SU-DHL-6 (cell line): ENCODE measurements around the gene OAT.

Source experiments
- EZH2phosphoT487 ChIP-seq: fragments of 200-600 bp; sonication (generic), shearing (Covaris generic); conservative IDR thresholded peaks from 2 replicates; pipeline ENCODE4 v1.6.1; 2018; ENCODE audit warnings: mild to moderate bottlenecking, antibody characterized with exemption, low read length, moderate library complexity, mixed read lengths
- TF ChIP-seq, protein P1 (sequence below): fragments of 200-600 bp; sonication (generic); IDR thresholded peaks from one replicate; pipeline ENCODE4 v1.5.1; 2017; ENCODE audit warnings: antibody characterized with exemption, mild to moderate bottlenecking, low read length, moderate library complexity; ENCODE audit not compliant: insufficient read depth, poor library complexity, severe bottlenecking

- TF ChIP-seq, protein P1, sequence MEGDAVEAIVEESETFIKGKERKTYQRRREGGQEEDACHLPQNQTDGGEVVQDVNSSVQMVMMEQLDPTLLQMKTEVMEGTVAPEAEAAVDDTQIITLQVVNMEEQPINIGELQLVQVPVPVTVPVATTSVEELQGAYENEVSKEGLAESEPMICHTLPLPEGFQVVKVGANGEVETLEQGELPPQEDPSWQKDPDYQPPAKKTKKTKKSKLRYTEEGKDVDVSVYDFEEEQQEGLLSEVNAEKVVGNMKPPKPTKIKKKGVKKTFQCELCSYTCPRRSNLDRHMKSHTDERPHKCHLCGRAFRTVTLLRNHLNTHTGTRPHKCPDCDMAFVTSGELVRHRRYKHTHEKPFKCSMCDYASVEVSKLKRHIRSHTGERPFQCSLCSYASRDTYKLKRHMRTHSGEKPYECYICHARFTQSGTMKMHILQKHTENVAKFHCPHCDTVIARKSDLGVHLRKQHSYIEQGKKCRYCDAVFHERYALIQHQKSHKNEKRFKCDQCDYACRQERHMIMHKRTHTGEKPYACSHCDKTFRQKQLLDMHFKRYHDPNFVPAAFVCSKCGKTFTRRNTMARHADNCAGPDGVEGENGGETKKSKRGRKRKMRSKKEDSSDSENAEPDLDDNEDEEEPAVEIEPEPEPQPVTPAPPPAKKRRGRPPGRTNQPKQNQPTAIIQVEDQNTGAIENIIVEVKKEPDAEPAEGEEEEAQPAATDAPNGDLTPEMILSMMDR = no peak
- no peak for TF ChIP-seq EZH2phosphoT487
Measured at GRCh38 chr10:124419635-124420034, 912 bp upstream of the OAT start.
